GM21717 (cell line): ENCODE measurements around the gene HBG1.

ENCODE experiments used
- ATAC-seq: cut with Tn5 transposase; IDR thresholded peaks from one replicate; pipeline ENCODE4 v1.9.1; 2021; ENCODE audit warnings: mild to moderate bottlenecking, moderate library complexity; ENCODE audit not compliant: unreplicated experiment

The HBG1 gene

DNA sequence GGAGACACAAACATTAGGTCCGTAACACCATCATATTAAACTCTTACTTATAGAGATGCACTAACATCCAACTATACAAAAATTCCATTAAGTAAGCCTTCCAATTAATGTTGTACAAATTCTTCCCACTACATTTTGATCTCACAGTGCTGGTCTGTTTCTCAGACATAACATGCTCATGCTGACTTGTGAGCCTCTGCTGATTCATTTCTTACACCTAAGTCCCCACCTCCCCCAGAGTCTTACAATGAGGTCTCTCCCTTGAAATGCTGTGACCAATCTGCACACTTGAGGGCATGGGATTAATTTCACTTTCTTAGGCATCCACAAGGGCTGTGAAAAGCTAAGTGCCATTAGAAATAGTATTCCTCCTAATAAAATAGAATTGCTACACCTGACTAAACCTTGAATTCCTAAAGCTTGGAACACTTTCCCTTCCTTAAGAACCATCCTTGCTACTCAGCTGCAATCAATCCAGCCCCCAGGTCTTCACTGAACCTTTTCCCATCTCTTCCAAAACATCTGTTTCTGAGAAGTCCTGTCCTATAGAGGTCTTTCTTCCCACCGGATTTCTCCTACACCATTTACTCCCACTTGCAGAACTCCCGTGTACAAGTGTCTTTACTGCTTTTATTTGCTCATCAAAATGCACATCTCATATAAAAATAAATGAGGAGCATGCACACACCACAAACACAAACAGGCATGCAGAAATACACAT is 2.0 kb downstream of the HBG1 start:
- ATAC-seq: no peak

- no peak for ATAC-seq
Measured at GRCh38 chr11:5246772-5247471, 2.7 kb downstream of the HBG1 start.

DNA sequence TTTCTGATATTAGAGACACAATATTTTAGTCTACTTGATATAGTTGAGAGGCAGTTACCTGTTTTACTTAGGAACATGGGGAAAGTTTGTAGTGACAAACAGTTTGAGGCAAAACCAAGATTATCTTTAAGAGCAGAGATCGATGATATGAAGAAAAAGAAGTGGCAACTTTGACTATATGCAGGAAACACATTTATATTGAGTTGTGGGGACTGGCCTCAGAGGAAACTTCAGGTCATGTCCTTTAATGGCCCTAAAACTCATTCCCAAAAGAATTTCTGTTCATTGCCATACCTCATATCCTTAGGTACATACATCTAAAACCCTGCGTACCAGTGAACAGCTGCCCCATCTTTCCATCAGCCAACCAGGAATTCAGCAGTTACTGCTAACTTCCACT is 4.5 kb downstream of the HBG1 start:
- no peak for ATAC-seq

DNA sequence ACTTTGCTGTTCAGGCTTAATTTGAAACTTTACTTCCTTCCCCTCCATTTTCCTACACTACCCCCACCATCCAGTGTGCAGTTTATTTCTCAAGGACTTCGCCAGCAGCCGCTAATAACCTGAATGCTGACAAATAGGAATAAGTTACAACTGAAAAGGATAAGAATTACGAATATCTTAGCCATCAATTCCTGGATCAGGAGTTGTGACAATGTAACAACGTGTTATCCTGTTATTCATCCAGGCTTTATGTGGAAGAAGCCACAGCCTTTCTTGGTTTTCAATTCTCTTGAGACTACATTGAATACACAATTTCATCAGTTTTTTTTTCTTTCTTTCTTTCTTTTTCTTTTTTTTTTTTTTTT is 5.9 kb downstream of the HBG1 start:
- ATAC-seq: no peak

- ATAC-seq: peak; percentile 81
Measured at GRCh38 chr11:5242933-5243815, 6.5 kb downstream of the HBG1 start.

DNA sequence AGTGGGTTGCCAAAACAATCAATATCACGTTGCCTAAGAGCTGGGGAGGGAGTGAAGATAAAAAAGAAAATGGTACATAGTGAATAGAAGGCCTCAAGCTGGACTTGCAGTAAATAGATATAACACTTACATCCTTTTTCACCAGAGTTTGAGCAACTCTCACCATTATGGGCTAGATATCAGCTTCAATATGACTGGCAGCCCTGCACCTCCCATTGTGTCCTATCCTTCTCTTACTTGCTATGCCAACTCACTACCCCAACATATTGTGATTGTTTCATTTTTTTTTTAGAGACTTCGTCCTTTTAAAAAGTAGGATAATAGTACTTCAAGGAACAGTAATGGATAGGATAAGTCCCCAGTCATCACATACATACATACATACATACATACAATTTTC is 7.4 kb downstream of the HBG1 start:
- no peak for ATAC-seq

DNA sequence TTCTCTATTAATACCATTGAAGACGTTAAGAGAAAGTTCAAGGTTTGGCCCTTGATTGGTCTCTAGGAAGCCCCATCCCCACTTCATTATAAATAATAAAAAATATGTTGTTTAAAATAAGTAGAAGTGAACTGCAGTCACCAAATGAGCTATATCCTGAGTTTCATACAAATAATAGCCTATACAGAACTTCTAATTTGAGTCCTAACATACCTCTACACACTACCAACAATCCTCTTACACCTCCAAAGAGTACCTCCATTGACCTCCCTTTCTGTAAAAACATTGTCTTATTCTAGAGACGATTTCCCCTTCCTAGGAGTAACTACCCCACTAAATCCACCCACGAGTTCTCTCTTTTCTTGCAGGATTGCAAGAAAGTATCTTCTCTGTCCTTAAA is 8.2 kb downstream of the HBG1 start:
- no peak for ATAC-seq

GRCh38 chr11:5240458-5240857 is 9.2 kb downstream of the HBG1 start:
- ATAC-seq: no peak

DNA sequence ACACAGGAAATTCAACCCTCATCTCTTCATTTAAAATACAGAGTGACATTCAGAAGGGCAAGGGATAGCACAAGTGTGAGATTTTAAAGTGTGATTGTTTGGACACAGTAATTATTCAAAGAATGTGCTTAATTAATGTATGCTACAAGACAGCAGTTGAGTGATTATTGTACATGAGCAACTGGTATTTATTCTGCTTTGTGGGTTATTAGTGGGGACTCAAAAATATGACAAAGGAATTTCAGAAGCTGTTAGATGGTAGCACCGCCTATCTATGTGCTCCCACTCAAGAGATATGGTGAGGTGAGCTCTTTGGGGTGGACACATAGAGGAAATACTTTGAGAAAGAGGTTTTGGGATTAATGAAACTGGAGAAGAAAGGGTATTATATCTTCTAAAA is 9.6 kb downstream of the HBG1 start:
- ATAC-seq: no peak

- no peak for ATAC-seq
Measured at GRCh38 chr11:5239046-5239445, 10.6 kb downstream of the HBG1 start.

GRCh38 chr11:5238486-5238885 is 11.2 kb downstream of the HBG1 start:
- no peak for ATAC-seq

GRCh38 chr11:5237420-5237819 is 12.2 kb downstream of the HBG1 start:
- no peak for ATAC-seq

- no peak for ATAC-seq
Measured at GRCh38 chr11:5235364-5236095, 14.1 kb downstream of the HBG1 start.

DNA sequence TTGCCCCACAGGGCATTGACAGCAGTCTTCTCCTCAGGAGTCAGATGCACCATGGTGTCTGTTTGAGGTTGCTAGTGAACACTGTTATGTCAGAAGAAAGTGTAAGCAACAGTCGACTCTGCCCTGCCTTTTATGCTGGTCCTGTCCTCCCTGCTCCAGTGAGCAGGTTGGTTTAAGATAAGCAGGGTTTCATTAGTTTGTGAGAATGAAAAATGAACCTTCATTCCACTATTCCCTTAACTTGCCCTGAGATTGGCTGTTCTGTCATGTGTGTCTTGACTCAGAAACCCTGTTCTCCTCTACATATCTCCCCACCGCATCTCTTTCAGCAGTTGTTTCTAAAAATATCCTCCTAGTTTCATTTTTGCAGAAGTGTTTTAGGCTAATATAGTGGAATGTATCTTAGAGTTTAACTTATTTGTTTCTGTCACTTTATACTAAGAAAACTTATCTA is 15.2 kb downstream of the HBG1 start, which contains the start of gene HBD:
Gene HBD (minus strand): TSS at position 103 of the 454 bp plus-strand sequence. CDS start 50 bp downstream, at position 53.
- peak; percentile 77 for ATAC-seq

- ATAC-seq: no peak
Measured at GRCh38 chr11:5233307-5233706, 16.4 kb downstream of the HBG1 start.

GRCh38 chr11:5232821-5233220 is 16.8 kb downstream of the HBG1 start:
- no peak for ATAC-seq

- ATAC-seq: no peak
Measured at GRCh38 chr11:5232176-5232575, 17.5 kb downstream of the HBG1 start.

- ATAC-seq: no peak
Measured at GRCh38 chr11:5231111-5231510, 18.5 kb downstream of the HBG1 start.

DNA sequence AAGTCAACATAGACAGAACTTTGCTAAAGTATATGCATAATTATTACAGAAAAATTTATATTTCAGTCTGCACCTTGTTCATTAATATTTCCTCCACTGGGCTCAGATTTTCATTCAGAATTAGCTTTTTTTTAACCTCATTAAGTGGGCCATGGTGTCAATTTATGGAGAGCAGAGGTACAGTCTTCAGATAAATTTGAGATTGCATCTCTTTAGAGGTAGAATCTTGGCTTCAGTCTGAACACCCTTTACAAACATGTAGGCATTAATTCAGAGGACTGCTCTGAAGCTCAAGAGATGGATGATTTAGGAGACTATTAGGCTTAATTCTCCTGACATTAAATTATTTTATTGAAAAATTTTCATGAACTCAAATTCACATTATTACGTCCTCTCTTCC is 19.4 kb downstream of the HBG1 start:
- no peak for ATAC-seq

GRCh38 chr11:5229796-5230195 is 19.9 kb downstream of the HBG1 start:
- no peak for ATAC-seq

- no peak for ATAC-seq
Measured at GRCh38 chr11:5229356-5229755, 20.3 kb downstream of the HBG1 start.
